ENCODE measurements around the gene BCKDHB. TPM values are rescaled to one million over a fixed set of nuclear protein-coding genes. Genes with fewer than 3 reads are reported as not detected.
A peak's percentile ranks its signal among the peaks of the same experiment; 100 is the strongest.

Gene BCKDHB
- total and polyA plus RNA-seq, 8 donors: 7.8 to 44.6 (median 20.3) TPM

DNA sequence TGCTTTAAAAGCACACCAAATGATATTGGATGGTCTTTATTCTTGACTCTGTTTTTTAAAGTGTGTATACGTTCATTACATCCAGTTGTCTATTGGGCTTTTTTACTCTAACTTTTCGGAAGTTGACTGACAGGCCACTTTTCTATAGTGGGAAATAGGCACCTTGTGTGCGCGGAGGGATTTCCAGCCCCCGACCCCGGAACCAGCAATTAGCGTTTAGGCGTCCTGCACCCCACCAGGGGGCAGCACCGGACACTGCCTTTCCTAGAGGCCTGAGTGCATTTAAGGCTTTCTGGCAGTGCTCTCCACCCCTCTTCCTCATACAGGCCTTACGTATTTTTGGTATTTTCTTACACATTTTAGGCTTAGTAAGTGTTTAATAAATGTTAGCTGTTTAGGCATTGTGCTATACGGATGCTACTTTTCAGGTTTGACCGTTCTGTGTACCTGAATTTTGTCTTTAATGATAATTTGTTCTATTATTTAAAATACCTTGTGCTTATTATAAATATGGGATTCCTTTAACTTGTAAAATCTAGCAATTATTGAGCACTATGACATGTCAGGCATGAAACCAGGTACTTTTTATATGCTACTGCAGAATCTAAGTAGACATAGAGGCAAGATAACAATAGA, 231.8 kb downstream of the BCKDHB start:
- DNase-seq: peak; percentile 47 to 86
- 49 to 80% (median 54%) methylated on average over 11 to 12 of the region's 12 CpGs for WGBS, 5 donors

DNA sequence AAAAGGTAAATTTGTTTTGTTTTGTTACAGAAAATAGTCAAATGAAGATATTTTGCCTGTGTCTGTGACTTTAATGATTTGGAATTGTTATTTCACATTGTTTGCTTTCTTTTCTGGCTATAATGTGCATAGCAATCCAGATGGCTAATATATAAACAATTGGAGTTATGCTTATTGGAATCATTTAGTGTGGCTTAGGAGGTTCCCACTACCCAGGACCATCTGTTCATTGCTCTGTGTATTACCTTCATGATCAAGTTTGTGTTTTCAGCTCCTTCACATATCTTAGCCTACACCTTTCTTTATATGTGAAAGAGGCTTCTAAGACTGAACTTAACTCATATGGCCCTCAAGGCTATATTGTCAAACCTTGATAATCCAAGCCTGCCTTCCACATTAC, 232.9 kb downstream of the BCKDHB start:
- intact Hi-C loops (cut with DNase I; ENCODE audit: low total_unique reads): no loop called here
- DNase-seq: no peak
- TF ChIP-seq, protein P1, sequence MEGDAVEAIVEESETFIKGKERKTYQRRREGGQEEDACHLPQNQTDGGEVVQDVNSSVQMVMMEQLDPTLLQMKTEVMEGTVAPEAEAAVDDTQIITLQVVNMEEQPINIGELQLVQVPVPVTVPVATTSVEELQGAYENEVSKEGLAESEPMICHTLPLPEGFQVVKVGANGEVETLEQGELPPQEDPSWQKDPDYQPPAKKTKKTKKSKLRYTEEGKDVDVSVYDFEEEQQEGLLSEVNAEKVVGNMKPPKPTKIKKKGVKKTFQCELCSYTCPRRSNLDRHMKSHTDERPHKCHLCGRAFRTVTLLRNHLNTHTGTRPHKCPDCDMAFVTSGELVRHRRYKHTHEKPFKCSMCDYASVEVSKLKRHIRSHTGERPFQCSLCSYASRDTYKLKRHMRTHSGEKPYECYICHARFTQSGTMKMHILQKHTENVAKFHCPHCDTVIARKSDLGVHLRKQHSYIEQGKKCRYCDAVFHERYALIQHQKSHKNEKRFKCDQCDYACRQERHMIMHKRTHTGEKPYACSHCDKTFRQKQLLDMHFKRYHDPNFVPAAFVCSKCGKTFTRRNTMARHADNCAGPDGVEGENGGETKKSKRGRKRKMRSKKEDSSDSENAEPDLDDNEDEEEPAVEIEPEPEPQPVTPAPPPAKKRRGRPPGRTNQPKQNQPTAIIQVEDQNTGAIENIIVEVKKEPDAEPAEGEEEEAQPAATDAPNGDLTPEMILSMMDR (IDR thresholded peaks at IDR 0.05): no peak
- TF ChIP-seq POLR2AphosphoS5 (IDR thresholded peaks at IDR 0.05) (no peak), POLR2A (IDR thresholded peaks at IDR 0.05) (no peak), EP300 (IDR thresholded peaks at IDR 0.05) (no peak)
- Histone ChIP-seq H3K4me1 (peaks cover 0 to 3% (median under 1%) of the 10 kb centered on the region in 4 donors), H3K27ac (no peak overlapping the region), H3K27me3 (no peaks in the 10 kb centered on the region), H3K36me3 (no peaks in the 10 kb centered on the region), H3K4me3 (no peak overlapping the region), H3K9me3 (no peaks in the 10 kb centered on the region)

More for the DNA sequence above, 231.8 kb downstream of the BCKDHB start:
- no peak for TF ChIP-seq EP300 (IDR thresholded peaks at IDR 0.05)
- TF ChIP-seq, protein P1 (IDR thresholded peaks at IDR 0.05): peak in 4 of 7 experiments; percentile 21 to 61 (median 40)
- Histone ChIP-seq H3K27ac (no peak overlapping the region), H3K4me1 (peaks cover 0 to 9% (median 4%) of the 10 kb centered on the region in 4 donors), H3K36me3 (no peaks in the 10 kb centered on the region), H3K9me3 (no peaks in the 10 kb centered on the region), H3K4me3 (no peak overlapping the region), H3K27me3 (no peaks in the 10 kb centered on the region)
- intact Hi-C loops (cut with DNase I; ENCODE audit: low total_unique reads): no loop called here

DNA sequence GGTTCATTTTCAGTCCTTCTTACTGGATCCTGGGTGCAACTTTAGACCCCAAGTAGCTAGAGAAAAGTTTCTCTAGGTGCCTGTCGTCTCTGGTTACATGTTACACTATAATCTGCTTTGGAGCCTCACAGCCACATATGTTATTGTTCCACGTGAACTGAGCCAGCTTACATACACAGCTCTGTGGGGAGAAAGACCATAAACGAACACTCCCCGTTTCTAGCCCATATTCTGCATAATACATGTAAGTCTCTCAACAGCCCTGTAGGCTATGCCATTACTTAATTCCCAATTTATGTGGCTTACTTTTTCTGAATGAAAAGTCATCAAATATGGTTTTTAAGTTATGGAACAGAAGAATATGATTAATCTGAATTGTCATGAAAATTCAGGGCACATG, 233.8 kb downstream of the BCKDHB start:
- intact Hi-C loops (cut with DNase I; ENCODE audit: low total_unique reads): no loop called here
- 90 to 92% (median 91%) methylated on average over 4 of the region's 4 CpGs for WGBS, 5 donors
- TF ChIP-seq POLR2A (IDR thresholded peaks at IDR 0.05) (no peak), POLR2AphosphoS5 (IDR thresholded peaks at IDR 0.05) (no peak)
- Histone ChIP-seq H3K4me1 (no peaks in the 10 kb centered on the region), H3K27me3 (no peaks in the 10 kb centered on the region), H3K27ac (no peak overlapping the region), H3K9me3 (no peaks in the 10 kb centered on the region), H3K4me3 (no peak overlapping the region), H3K36me3 (no peaks in the 10 kb centered on the region)
- DNase-seq: no peak

DNA sequence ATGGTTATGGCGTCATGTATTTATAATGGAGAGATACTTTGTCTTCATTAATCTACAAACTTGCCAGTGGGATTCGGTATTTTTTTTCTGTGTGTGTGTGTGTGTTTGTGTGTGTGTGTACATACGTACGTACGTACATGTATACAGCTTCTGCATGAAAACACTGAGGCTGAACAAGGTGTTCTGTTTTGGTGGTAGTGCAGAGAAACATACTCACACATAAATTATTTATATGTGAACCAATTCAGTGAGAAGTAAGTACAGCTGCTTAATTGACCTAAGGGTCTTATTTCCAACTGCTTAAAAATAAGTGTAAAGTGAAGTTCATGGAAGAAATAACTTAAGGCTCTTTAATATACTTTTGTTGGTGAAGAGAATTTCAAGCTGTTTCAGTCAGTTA, 234.2 kb downstream of the BCKDHB start:
- no peak overlapping the region for H3K27ac ChIP-seq
- TF ChIP-seq POLR2A (IDR thresholded peaks at IDR 0.05) (no peak), EP300 (IDR thresholded peaks at IDR 0.05) (no peak), POLR2AphosphoS5 (IDR thresholded peaks at IDR 0.05) (no peak)
- TF ChIP-seq, protein P1 (IDR thresholded peaks at IDR 0.05): no peak
- no peaks in the 10 kb centered on the region for H3K9me3 ChIP-seq
- no peaks in the 10 kb centered on the region for H3K27me3 ChIP-seq
- H3K4me3 ChIP-seq: no peak overlapping the region
- no peaks in the 10 kb centered on the region for H3K36me3 ChIP-seq
- WGBS, 5 donors: 71 to 77% (median 74%) methylated on average over 5 of the region's 5 CpGs
- intact Hi-C loops (cut with DNase I; ENCODE audit: low total_unique reads): no loop called here
- no peak for DNase-seq
- H3K4me1 ChIP-seq: no peaks in the 10 kb centered on the region

DNA sequence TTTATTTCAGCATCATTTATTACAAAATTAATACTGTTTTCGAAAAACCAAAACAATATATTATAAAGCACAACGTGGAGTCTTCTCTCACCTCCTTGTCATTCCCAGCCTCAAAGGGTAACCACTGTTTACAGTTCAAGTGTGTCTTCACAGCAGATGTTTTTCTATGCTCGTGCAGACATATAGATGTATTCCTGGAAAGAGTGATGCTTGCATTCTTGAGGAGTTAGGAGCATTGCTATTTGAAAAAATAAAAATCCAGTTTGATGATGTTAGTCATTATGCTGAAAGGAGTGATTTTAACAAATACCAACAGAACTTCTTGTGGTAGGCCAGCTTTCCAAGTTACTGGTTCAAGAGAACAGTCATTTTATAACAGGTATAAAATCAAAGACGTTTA, 234.9 kb downstream of the BCKDHB start:
- Histone ChIP-seq H3K36me3 (no peaks in the 10 kb centered on the region), H3K9me3 (no peaks in the 10 kb centered on the region), H3K4me3 (no peak overlapping the region), H3K27ac (no peak overlapping the region), H3K4me1 (no peaks in the 10 kb centered on the region), H3K27me3 (no peaks in the 10 kb centered on the region)
- no peak for DNase-seq
- intact Hi-C loops (cut with DNase I; ENCODE audit: low total_unique reads): no loop called here
- 43 to 60% (median 50%) methylated on average over 4 of the region's 4 CpGs for WGBS, 5 donors
- TF ChIP-seq POLR2A (IDR thresholded peaks at IDR 0.05) (no peak), EP300 (IDR thresholded peaks at IDR 0.05) (no peak), POLR2AphosphoS5 (IDR thresholded peaks at IDR 0.05) (no peak)
- TF ChIP-seq, protein P1 (IDR thresholded peaks at IDR 0.05): no peak

Data from stomach (tissue), 9 donors.